HL-60 (cell line): ENCODE measurements around the gene METTL9.
"Not testable (repeated sequence)": the region's sequence is repeated elsewhere in the genome, so short reads cannot be mapped to it uniquely, and the experiment has no call there.

Source experiments
- DNase-seq, 2 experiments: peaks; one replicate each; pipeline ENCODE4 v3.0.0-alpha.2; 2010 to 2020; ENCODE audit warnings: low read depth in 1 of 2, low spot score in 1 of 2
- H3K27ac ChIP-seq: fragments of 250-450 bp; sonication (Bioruptor Pico); replicated peaks from 2 replicates; pipeline ENCODE4 v1.5.1; 2020; ENCODE audit warnings: mild to moderate bottlenecking, moderate library complexity
- H3K27me3 ChIP-seq: fragments of 250-450 bp; sonication (Bioruptor Pico); 2 replicates; pipeline ENCODE4 v1.5.1; 2021; ENCODE audit warnings: mild to moderate bottlenecking, moderate library complexity; ENCODE audit not compliant: insufficient read depth, poor library complexity, severe bottlenecking
- H3K4me3 ChIP-seq: replicated peaks from 2 replicates; pipeline ENCODE4 v1.5.1; 2011; ENCODE audit warnings: mild to moderate bottlenecking, control low read depth, low read length; ENCODE audit not compliant: insufficient read depth
- GABPA ChIP-seq: IDR thresholded peaks from 2 replicates; pipeline ENCODE4 v1.6.1; 2012; ENCODE audit warnings: low read depth
- POLR2AphosphoS5 ChIP-seq: IDR thresholded peaks from 2 replicates; pipeline ENCODE4 v1.6.1; 2012; ENCODE audit warnings: low read depth
- REST ChIP-seq: IDR thresholded peaks from 2 replicates; pipeline ENCODE4 v1.6.1; 2012; ENCODE audit warnings: low read depth; ENCODE audit not compliant: insufficient replicate concordance
- SPI1 ChIP-seq: IDR thresholded peaks from 2 replicates; pipeline ENCODE4 v1.6.1; 2012; ENCODE audit warnings: low read depth, mild to moderate bottlenecking, borderline replicate concordance
- TF ChIP-seq, protein P1 (sequence below): IDR thresholded peaks from one replicate; pipeline ENCODE4 v1.5.1; 2011; ENCODE audit warnings: low read length, control low read depth, inconsistent platforms; ENCODE audit not compliant: insufficient read depth

METTL9 gene

GRCh38 chr16:21603928-21604327 lies 4.6 kb downstream of the METTL9 start:
- no peak overlapping the region for H3K27ac ChIP-seq

GRCh38 chr16:21605848-21606247 lies 6.5 kb downstream of the METTL9 start:
- not testable (repeated sequence) for H3K4me3 ChIP-seq, DNase-seq, H3K27me3 ChIP-seq, H3K27ac ChIP-seq

More at GRCh38 chr16:21603928-21604327, 4.6 kb downstream of the METTL9 start:
- H3K27me3 ChIP-seq: no peaks in the 10 kb centered on the region
- peak overlapping the region; percentile 77 for H3K4me3 ChIP-seq
- DNase-seq: peak in 1 of 2 experiments; percentile 42
- no peak for TF ChIP-seq POLR2AphosphoS5
- TF ChIP-seq SPI1: no peak
- TF ChIP-seq REST: no peak
- TF ChIP-seq, protein P1, sequence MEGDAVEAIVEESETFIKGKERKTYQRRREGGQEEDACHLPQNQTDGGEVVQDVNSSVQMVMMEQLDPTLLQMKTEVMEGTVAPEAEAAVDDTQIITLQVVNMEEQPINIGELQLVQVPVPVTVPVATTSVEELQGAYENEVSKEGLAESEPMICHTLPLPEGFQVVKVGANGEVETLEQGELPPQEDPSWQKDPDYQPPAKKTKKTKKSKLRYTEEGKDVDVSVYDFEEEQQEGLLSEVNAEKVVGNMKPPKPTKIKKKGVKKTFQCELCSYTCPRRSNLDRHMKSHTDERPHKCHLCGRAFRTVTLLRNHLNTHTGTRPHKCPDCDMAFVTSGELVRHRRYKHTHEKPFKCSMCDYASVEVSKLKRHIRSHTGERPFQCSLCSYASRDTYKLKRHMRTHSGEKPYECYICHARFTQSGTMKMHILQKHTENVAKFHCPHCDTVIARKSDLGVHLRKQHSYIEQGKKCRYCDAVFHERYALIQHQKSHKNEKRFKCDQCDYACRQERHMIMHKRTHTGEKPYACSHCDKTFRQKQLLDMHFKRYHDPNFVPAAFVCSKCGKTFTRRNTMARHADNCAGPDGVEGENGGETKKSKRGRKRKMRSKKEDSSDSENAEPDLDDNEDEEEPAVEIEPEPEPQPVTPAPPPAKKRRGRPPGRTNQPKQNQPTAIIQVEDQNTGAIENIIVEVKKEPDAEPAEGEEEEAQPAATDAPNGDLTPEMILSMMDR: no peak
- TF ChIP-seq GABPA: no peak

- DNase-seq: peak; percentile 93
- Histone ChIP-seq H3K27ac (peak overlapping the region; percentile 44), H3K4me3 (no peak overlapping the region)
Measured at GRCh38 chr16:21608639-21609328, 9.4 kb downstream of the METTL9 start.

More at GRCh38 chr16:21608639-21609328, 9.4 kb downstream of the METTL9 start:
- TF ChIP-seq REST: peak; percentile 70
- TF ChIP-seq, protein P1: no peak
- TF ChIP-seq SPI1: peak; percentile 66; the same call in 1 of the 2 replicates
- peak; percentile 100 for TF ChIP-seq POLR2AphosphoS5
- TF ChIP-seq GABPA: peak; percentile 71
- no peaks in the 10 kb centered on the region for H3K27me3 ChIP-seq
